SK-N-SH treated with all-trans-retinoic acid at 6 μM for 48 hours (cell line): ENCODE measurements around the gene ADGRG6.

Experiments
- CSRNP3 ChIP-seq: fragments of 250-450 bp; sonication (Bioruptor Pico); IDR thresholded peaks from 2 replicates; pipeline ENCODE4 v1.5.1; 2021; ENCODE audit warnings: mild to moderate bottlenecking, moderate library complexity
- OSR1 ChIP-seq: fragments of 250-450 bp; sonication (Bioruptor Pico); IDR thresholded peaks from 2 replicates; pipeline ENCODE4 v1.8.0; 2022; ENCODE audit warnings: moderate library complexity, mild to moderate bottlenecking, inconsistent platforms
- PATZ1 ChIP-seq: fragments of 250-450 bp; sonication (Bioruptor Pico); IDR thresholded peaks from 2 replicates; pipeline ENCODE4 v1.8.0; 2020; ENCODE audit warnings: mild to moderate bottlenecking, moderate library complexity, borderline replicate concordance
- TOX ChIP-seq: fragments of 250-450 bp; sonication (Bioruptor Pico); IDR thresholded peaks from 2 replicates; pipeline ENCODE4 v1.8.0; 2021; ENCODE audit warnings: mild to moderate bottlenecking, moderate library complexity, borderline replicate concordance
- ZC3H10 ChIP-seq: fragments of 250-450 bp; sonication (Bioruptor Pico); IDR thresholded peaks from 2 replicates; pipeline ENCODE4 v1.5.1; 2021; ENCODE audit warnings: mild to moderate bottlenecking, moderate library complexity
- ZNF565 ChIP-seq: fragments of 450-650 bp; formaldehyde crosslinking; conservative IDR thresholded peaks from 2 replicates; pipeline ENCODE4 v1.5.0; 2020; ENCODE audit warnings: low read depth, mild to moderate bottlenecking, moderate library complexity
- ZNF8 ChIP-seq: fragments of 450-650 bp; formaldehyde crosslinking; IDR thresholded peaks from 2 replicates; pipeline ENCODE4 v1.5.0; 2020; ENCODE audit warnings: mild to moderate bottlenecking, moderate library complexity

GRCh38 chr6:142474531-142475289 lies 172.9 kb downstream of the ADGRG6 start:
- TF ChIP-seq ZNF565 (CRISPR knock-in tag) (no peak), OSR1 (CRISPR knock-in tag) (no peak), ZC3H10 (no peak), CSRNP3 (CRISPR knock-in tag) (no peak), PATZ1 (CRISPR knock-in tag) (no peak), ZNF8 (CRISPR knock-in tag) (no peak), TOX (CRISPR knock-in tag) (no peak)
